ENCODE measurements around the gene TRAM2.

Gene TRAM2, protein sequence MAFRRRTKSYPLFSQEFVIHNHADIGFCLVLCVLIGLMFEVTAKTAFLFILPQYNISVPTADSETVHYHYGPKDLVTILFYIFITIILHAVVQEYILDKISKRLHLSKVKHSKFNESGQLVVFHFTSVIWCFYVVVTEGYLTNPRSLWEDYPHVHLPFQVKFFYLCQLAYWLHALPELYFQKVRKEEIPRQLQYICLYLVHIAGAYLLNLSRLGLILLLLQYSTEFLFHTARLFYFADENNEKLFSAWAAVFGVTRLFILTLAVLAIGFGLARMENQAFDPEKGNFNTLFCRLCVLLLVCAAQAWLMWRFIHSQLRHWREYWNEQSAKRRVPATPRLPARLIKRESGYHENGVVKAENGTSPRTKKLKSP

DNA sequence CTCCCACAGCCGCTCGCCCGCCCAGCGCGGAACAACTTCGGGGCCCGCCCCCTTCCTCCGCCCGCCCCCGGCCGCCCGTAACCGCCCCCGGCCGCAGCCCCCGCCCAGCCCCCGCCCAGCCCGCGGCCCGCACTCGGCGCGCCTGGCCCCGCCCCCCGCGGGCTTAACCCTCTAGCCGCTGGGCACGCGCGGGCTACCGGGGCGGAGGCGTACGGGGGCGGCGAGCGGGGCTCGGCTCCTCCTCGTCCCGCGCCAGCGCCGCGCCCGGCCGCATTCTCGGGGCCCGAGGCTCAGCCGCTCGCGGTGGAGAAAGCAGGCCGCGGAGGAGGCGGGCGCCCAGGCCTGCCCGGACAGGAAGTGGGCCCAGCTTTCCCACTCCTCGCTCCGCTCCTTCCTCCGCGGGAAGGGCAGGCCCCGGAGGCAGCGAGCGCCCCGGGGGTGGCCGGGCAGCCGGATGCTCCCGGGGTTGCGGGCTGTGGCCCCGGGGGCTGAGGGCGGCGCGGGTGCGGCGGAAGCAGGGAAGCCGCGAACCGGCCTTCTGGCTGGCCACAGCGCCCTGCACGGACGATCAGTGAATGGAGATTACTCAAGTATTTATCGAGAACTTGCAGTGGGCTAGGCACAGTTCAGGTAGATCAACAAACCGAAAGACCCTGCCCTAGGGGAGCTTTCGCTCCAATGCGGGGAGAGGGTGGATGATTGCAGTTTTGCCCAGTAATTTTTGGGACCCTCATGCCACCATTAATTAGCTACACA is at the start of gene TRAM2:
TRAM2 (minus strand) TSS at position 39 of the 756 bp plus-strand sequence. CDS start 145 bp downstream, outside the sequence.
- peak in 41 of 42 donors; percentile 41 to 91 (median 80) for DNase-seq
- intact Hi-C loops (cut with DNase I): loop anchor here (5.0 to 10.0 kb wide), 2 partner anchors 62 to 155 kb away; partner anchors contain the start of gene EFHC1

DNA sequence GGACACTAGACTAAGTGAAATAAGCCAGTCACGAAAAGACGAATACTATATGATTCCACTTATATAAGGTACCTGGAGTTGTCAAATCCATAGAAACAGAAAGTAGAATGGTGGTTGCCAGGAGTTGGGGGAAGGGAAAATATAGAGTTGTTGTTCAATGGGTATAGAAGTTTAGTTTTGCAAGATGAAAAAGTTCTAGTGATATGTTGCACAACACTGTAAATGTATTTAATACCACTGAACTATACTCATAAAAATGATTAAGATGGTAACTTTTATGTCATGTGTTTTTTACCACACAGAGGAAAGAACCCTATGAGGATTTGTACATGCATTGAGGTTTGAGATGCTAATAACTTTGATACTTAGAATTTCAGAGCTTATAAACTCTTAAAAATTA is 46.0 kb upstream of the TRAM2 start:
- DNase-seq: no peak
- intact Hi-C loops (cut with DNase I): no loop called here

DNA sequence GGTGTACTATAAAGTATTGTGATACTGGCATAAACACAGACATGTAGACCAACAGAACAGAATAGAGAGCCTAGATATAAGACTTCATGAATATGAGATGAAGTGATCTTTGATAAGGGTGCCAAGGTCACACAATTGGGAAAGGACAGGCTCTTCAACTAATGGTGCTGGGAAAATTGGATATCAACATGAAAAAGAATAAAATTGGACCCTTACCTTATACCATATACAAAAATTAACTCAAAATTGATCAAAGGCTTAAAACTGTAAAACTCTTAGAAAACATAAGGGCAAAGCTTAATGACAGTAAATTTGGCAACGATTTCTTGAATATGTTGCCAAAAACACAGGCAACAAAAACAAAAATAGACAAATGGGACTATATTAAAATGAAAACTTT is 44.8 kb upstream of the TRAM2 start:
- no peak for DNase-seq
- intact Hi-C loops (cut with DNase I): no loop called here

DNA sequence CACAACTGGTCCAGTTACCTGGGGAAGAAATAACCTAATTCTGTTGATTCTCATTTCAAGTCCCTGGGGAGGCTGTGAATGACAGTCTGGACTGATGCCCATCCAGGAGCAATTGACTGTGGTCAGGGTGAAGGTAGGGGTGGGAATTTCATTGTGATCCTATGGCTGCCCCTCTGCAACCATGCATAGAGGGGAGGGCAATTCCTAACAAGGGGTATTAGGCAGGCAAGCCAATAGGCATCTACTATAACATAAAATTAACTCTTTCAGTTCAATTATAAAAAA is 44.0 kb upstream of the TRAM2 start:
- intact Hi-C loops (cut with DNase I): no loop called here
- no peak for DNase-seq

DNA sequence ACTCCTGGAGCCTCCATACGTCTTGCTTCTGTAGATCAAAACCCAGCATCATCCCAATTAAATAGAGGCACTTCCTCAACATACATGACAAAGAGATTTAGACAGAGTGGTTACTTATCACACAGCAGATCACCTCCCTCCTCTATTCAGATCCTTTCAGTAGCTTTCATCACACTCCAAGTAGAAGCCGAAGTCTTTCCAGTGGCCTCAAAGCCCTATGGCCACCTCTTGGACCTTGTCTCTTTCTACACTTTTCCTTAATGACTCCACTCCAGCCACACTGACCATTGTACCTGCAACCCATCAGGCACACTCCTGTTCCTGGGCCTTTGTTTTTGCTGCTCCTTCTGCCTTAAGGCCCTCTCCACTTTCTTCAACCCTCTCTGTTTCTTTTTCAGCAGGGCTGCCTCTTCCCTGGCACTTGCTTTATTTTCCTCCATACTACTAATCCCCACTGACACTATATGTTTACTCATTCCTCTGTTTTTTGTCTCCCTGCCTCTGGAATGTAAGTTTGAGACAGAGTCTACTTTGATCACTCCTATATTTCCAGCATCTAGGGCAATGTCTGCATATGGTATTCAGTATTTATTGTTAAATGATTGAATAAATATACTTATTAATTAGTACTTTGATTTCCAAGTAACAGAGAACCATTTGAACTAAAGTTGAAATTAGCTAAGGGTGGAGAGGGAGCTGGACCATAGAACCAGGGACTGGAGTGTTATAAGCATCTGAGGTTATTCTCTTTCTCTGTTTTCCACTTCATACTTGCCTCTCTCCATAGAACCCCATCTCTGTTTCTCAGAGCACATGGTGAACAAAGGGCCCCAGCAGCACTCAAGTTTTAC is 43.4 kb upstream of the TRAM2 start:
- intact Hi-C loops (cut with DNase I): no loop called here

DNA sequence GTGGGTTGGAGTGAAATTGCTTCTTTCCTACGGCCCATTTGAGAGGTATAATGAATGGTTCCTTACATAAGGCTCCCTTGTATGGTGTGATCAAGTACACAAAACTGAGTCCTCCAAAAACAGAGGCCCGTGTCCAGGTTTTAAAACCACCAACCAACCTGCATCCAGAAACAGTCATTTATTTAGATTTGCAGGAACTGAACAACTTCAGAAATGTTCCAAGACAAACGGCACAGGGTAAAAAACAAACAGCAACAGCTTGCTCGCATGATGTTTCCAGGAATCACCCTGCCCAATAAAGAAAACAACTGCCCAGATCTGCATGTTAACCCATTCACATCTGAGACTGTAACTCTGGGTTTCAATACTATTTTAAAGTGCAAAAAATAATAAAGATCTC is 40.2 kb upstream of the TRAM2 start:
- DNase-seq: no peak
- intact Hi-C loops (cut with DNase I): no loop called here

More for the DNA sequence above, 43.4 kb upstream of the TRAM2 start:
- DNase-seq: no peak

DNA sequence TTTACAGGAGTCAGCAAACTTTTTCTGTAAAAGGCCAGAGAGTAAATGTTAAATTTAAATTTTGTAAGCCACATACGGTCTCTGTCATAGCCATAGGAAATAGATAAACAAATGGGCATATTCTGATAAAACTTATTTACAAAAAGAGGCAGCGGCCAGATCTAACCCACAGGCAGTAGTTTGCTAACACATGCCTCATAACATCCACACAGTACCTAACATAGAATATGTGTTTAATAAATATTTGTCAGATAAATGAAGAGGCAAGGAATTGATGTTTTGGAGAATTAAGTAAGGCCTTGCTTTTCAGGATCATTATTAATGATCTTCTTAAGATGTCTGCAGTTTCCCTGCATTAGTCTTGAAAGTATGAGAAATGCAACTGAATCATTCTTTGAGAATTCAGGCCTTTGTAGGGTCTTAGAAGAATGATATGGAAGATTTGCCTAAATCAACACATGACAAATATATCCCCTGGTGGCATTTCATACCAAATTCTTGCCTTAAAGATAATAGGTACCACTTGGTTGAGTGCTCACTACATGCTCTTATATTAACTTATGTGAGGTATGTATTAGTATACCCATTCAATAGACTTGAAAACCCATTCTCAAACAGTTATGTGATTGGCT is 39.3 kb upstream of the TRAM2 start:
- DNase-seq: no peak
- intact Hi-C loops (cut with DNase I): no loop called here

DNA sequence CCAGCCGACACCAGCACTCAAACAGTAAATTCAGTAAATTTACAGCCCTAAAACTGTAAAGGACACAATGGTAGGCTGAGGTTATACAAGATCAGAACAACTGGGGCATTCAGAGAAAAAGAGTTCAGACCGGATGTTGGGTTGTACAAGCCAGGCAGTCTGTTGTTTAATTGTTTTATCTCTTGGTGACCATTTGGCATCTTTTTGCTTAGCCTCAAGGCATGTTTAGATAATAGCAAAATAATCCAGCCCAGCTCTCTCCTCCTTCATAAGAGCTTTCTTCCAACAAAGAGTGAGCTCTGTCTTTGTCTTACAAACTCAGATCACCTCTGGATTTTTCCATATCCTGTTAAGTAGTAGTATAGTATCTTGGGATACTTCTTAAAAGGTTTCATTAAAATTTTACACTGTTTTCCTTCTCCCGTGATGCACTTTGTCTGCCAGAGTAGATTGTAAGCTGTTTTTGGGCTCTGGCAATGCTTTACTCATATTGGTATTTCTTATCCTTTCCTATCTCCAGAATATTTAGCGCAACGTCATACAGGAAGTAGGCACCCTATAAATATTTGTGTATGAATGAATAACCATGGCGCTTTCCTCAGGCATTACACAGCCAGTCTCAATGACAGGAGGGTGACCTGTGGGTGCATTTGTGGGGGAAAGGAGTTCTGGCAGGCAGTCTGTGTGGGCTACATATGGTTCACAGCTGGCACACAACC is 35.6 kb upstream of the TRAM2 start:
- intact Hi-C loops (cut with DNase I): no loop called here
- no peak for DNase-seq

DNA sequence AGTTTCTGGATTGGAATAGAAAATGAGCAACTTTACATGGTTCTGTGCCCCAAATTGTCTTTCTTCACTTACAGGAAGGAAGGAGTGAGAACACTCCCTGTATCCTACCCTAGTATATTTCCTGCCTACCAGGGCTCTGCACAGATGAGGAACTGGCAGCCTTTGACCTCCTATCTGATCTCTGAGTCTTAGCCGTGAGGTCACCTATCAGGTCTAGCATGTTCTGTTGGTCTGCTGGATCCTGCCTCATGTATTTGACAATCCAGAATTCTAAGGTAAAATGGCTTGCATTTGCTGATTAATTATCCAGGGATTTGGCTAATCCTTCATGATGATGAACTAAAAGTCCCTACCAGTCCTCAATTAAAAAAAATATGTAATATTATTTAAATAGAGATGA is 35.0 kb upstream of the TRAM2 start:
- intact Hi-C loops (cut with DNase I): no loop called here
- DNase-seq: no peak

DNA sequence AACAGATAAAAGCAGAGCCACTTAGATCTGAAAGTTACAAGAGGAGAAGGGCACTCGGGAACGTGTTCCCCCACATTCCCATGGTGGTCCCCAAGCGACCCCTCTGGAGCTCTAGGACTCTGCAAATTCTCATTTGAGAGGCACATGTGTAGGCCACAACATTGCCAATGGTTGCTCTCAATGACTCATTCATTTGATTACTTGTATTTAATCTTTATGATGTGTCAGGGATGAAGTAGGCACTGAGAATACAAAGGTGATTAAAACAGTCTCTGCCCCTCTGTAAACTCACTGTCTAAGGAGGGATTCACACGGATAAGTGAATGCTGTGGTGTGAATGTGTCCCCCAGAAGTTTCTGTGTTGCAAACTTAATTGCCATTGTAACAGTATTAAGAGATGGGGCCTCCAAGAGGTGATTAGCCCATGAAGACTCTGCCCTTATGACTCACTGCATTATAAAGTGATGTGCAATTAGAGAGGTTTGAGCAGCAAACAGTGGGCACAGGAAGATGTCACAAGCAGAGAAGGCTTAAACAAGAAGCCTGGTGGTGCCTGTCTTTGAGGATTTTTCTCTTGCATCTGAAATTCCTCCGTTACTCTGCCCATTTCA is 34.0 kb upstream of the TRAM2 start:
- intact Hi-C loops (cut with DNase I): no loop called here
- DNase-seq: no peak

DNA sequence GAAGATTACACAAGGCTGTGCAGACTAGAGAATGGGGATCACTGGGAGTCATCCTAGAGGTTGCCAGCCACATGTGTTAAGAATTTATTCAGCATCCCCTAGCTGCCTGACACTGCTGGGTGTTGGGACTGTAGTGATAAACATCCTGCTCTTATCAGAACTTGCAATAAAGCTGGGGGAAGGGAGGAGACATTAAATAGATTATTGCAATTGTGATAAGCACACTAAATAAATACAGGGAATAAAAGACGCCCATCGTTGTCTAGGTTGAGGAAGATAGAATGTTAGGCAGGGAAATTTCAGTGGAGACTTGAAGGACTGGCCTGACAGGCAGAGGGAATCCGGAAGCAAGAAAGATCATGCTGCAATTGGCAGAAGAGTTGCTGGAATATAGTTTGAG is 33.2 kb upstream of the TRAM2 start:
- intact Hi-C loops (cut with DNase I): no loop called here
- DNase-seq: no peak

DNA sequence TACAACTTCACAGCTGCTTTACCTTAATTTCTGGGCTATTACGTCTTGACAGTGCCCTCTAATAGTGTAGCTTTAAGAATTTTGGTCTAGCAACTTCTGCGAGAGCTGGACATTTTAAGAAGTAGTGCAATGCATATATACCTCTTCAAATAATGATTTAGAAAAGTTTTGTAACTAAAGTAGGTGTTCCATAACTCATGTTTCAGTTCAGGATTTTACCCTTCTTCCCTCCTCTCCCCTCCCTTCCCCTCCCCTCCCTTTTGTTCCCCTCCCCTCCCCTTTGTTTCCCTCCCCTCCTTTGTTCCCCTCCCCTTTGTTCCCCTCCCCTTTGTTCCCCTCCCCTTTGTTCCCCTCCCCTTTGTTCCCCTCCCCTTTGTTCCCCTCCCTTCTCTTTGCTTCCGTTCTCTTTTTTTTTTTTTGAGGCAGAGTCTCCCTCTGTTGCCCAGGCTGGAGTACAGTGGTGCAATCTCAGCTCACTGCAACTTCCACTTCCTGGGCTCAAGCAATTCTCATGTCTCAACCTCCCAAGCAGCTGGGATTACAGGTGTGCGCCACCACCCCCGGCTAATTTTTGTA is 28.8 kb upstream of the TRAM2 start:
- intact Hi-C loops (cut with DNase I): no loop called here
- DNase-seq: no peak

DNA sequence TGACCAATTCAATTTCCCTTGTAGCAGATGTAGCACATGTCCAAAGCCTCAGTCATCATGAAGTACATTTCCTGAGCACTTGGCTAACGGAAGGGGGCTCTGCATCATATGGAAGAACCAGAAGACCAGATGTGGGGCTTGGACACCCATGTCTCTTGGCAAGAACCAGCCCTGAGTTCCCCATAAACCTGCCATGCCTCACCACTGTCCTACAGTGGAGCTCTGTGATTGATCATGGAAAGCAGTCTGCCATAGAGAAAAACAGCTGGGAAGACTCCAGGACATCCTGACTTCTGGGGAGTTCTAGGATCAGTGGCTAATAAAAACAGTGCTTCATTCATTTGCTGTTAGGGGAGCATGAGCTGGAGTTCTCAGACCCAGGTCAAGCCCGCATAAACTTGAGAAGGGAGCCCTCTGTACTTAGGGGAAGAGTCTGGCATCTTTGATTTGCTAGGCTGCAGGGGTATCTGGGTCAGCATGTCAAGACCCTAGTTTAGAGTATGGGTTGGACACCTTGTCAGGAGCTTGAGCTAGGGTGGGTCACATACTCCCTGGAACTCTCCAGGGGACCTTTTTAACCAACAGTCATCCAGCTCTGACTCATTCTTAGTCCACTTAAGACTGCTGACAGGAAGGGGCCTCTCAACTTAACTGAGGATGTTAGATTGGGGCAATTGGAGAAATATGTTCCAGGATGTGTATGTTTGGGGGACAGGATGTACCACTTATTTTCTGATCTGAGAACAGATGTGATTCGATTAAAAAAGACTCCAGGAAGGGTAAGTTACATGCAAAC is 26.3 kb upstream of the TRAM2 start:
- no peak for DNase-seq
- intact Hi-C loops (cut with DNase I): no loop called here

DNA sequence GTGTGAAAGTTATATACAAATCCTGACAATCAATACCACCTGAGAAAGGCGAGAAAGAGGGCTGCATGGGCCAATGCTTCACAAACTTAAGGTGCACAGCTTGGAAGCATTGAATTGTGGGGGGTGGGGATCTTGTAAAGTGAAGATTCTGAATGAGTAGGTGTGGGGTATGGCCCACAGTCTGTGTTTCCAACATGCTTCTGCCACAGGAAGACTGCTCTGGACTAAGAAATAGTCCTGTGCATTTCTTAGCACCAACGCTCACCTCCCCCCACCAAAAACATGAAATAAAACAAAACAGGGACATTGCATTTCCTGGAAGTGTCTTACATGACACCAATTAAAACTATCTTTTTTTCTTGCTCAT is 21.9 kb upstream of the TRAM2 start:
- intact Hi-C loops (cut with DNase I): no loop called here
- DNase-seq: no peak

DNA sequence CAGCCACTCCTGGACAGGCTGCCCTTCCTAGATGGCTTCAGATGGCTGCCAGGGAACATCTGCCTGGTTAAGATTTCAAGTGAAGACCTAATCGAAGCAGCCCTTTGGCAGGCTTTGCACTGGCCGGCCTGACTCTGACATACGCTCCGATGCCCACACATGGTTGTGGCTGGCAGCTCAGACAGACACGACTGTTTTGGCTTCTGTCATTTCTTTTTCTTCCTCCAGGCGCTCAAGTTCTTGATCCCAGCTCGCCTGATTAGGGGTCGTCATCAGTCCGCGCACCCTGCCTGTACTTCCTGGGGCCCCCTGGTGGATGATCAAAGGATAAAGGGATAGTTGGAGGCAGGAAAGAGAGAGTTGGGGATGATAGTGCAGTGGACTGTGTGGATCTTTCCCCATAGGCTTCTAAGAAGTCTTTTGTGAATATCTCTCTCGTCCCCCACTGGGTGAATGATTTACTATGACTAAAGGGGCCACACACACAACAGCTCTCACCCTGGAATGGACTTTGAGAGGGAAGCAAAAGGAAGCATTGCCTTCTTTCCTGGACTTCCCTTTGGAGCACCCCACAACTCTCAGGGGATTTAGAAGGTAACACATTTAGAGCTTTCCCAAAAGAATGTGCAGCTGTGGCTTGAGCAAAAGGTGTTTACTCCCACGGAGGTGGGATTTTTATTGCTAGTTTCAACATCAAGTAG is 21.4 kb upstream of the TRAM2 start:
- intact Hi-C loops (cut with DNase I): no loop called here

DNA sequence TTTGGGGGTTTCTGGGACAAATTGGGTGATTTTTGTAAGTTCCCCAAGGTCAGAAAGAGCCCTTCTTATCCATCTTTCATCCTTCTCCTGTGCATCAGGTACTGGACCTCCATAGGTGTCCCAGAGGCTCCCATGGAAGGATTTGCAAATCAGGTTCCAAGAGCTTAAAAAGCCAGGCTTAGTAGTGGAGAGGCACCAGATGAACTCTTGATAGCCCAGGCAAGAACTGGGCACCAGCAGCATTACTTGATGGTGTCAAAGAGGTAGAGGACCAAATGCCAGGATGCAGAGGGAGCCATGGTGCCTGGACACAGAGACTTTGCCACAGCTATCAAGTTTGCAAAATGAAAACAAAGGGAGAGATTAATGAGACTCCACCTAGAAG is 20.9 kb upstream of the TRAM2 start:
- intact Hi-C loops (cut with DNase I): no loop called here

More for the DNA sequence above, 21.4 kb upstream of the TRAM2 start:
- peak in 41 of 42 donors; percentile 19 to 86 (median 56) for DNase-seq

More for the DNA sequence above, 20.9 kb upstream of the TRAM2 start:
- no peak for DNase-seq
